GM23338 (cell line): ENCODE data around the gene ANKRD65. TPM values are rescaled to one million over a fixed set of nuclear protein-coding genes. Genes with fewer than 3 reads are reported as not detected.
A peak's percentile ranks its signal among the peaks of the same experiment; 100 is the strongest.
"Not testable (repeated sequence)": the region's sequence is repeated elsewhere in the genome, so short reads cannot be mapped to it uniquely, and the experiment has no call there.

Source experiments
- ATAC-seq: fragments of 200-7000 bp; cut with Tn5 transposase; 3 replicates; pipeline ENCODE4 v1.9.1; 2020
- DNase-seq: peaks from one replicate; pipeline ENCODE4 v3.0.0-alpha.2; 2015; ENCODE audit warnings: low spot score
- H2AFZ ChIP-seq: fragments of 200-600 bp; sonication (generic); 2 replicates; pipeline ENCODE4 v1.8.0; 2016; ENCODE audit warnings: antibody characterized with exemption, mild to moderate bottlenecking, moderate library complexity
- H3F3A ChIP-seq: fragments of 200-600 bp; sonication (generic); replicated peaks from 2 replicates; pipeline ENCODE4 v1.8.0; 2017; ENCODE audit warnings: antibody characterized with exemption, mixed run types, low read depth
- H3K27ac ChIP-seq: fragments of 200-600 bp; sonication (generic); 2 replicates; pipeline ENCODE4 v1.6.1; 2016; ENCODE audit warnings: low read depth
- H3K27me3 ChIP-seq: fragments of 200-600 bp; sonication (generic); 2 replicates; pipeline ENCODE4 v1.8.0; 2016; ENCODE audit warnings: mild to moderate bottlenecking, mixed run types, moderate library complexity; ENCODE audit not compliant: insufficient read depth
- H3K36me3 ChIP-seq: fragments of 200-600 bp; sonication (generic); 2 replicates; pipeline ENCODE4 v1.8.0; 2016; ENCODE audit warnings: mild to moderate bottlenecking; ENCODE audit not compliant: insufficient read depth
- H3K4me1 ChIP-seq: fragments of 200-600 bp; sonication (generic); 2 replicates; pipeline ENCODE4 v1.8.0; 2016; ENCODE audit warnings: mild to moderate bottlenecking, moderate library complexity; ENCODE audit not compliant: insufficient read depth
- H3K4me2 ChIP-seq: fragments of 200-600 bp; sonication (generic); 2 replicates; pipeline ENCODE4 v1.7.1; 2017; ENCODE audit warnings: mixed run types
- H3K4me3 ChIP-seq: fragments of 200-600 bp; sonication (generic); 2 replicates; pipeline ENCODE4 v1.6.1; 2016; ENCODE audit warnings: mixed run types
- H3K79me2 ChIP-seq: fragments of 200-600 bp; sonication (generic); replicated peaks from 2 replicates; pipeline ENCODE4 v1.8.0; 2017; ENCODE audit warnings: mild to moderate bottlenecking; ENCODE audit not compliant: insufficient read depth
- H3K9me2 ChIP-seq: fragments of 200-600 bp; sonication (generic); 2 replicates; pipeline ENCODE4 v1.8.0; 2017; ENCODE audit not compliant: insufficient read depth
- H4K20me1 ChIP-seq: fragments of 200-600 bp; sonication (generic); replicated peaks from 2 replicates; pipeline ENCODE4 v1.8.0; 2017; ENCODE audit warnings: mild to moderate bottlenecking; ENCODE audit not compliant: insufficient read depth
- H3K27ac Mint-ChIP-seq: 2 replicates; pipeline ENCODE4 v1.8.0; 2020; ENCODE audit warnings: inconsistent platforms, mild to moderate bottlenecking, moderate library complexity, mixed read lengths
- H3K27me3 Mint-ChIP-seq: 3 replicates; pipeline ENCODE4 v1.8.0; 2022; ENCODE audit warnings: low read depth, mild to moderate bottlenecking, moderate library complexity, mixed read lengths, inconsistent platforms; ENCODE audit not compliant: insufficient read depth, poor library complexity
- H3K36me3 Mint-ChIP-seq: 3 replicates; pipeline ENCODE4 v1.8.0; 2021; ENCODE audit warnings: low read depth, mild to moderate bottlenecking, inconsistent platforms, moderate library complexity, mixed read lengths
- H3K4me1 Mint-ChIP-seq: 3 replicates; pipeline ENCODE4 v1.8.0; 2020; ENCODE audit warnings: mild to moderate bottlenecking, inconsistent platforms, mixed read lengths
- H3K4me3 Mint-ChIP-seq: 3 replicates; pipeline ENCODE4 v1.8.0; 2021; ENCODE audit warnings: moderate library complexity, mild to moderate bottlenecking, inconsistent platforms, mixed read lengths
- H3K9me3 Mint-ChIP-seq: 3 replicates; pipeline ENCODE4 v1.8.0; 2020; ENCODE audit warnings: moderate library complexity, mild to moderate bottlenecking, inconsistent platforms, mixed read lengths
- CREB1 ChIP-seq: fragments of 250-450 bp; sonication (Bioruptor Pico); IDR thresholded peaks from 2 replicates; pipeline ENCODE4 v1.5.0; 2020; ENCODE audit warnings: low read depth, mild to moderate bottlenecking, moderate library complexity
- CTCF ChIP-seq, 2 experiments: fragments of 200-600 bp in 1 of 2; sonication (generic) in 1 of 2; conservative IDR thresholded peaks; 2 replicates each; pipeline versions ENCODE4 v1.5.1 to v1.6.1; 2016 to 2017; ENCODE audit warnings: antibody characterized with exemption in 2 of 2, low read depth in 2 of 2, mild to moderate bottlenecking in 2 of 2, moderate library complexity in 1 of 2
- ETS1 ChIP-seq: IDR thresholded peaks from 2 replicates; pipeline ENCODE4 v1.6.1; 2016; ENCODE audit warnings: antibody characterized with exemption
- EZH2 ChIP-seq: fragments of 200-600 bp; sonication (generic); IDR thresholded peaks from one replicate; pipeline ENCODE4 v1.8.0; 2017; ENCODE audit warnings: antibody characterized with exemption, mild to moderate bottlenecking, low read depth; ENCODE audit not compliant: unreplicated experiment
- EZH2phosphoT487 ChIP-seq: fragments of 200-600 bp; sonication (generic); IDR thresholded peaks from one replicate; pipeline ENCODE4 v1.8.1; 2018; ENCODE audit warnings: antibody characterized with exemption; ENCODE audit not compliant: unreplicated experiment
- JUNB ChIP-seq: IDR thresholded peaks from one replicate; pipeline ENCODE4 v1.6.1; 2016; ENCODE audit warnings: antibody characterized with exemption; ENCODE audit not compliant: unreplicated experiment
- REST ChIP-seq: IDR thresholded peaks from one replicate; pipeline ENCODE4 v1.6.1; 2018; ENCODE audit warnings: antibody characterized with exemption; ENCODE audit not compliant: unreplicated experiment
- STAT1 ChIP-seq: IDR thresholded peaks from one replicate; pipeline ENCODE4 v1.6.1; 2016; ENCODE audit warnings: antibody characterized with exemption; ENCODE audit not compliant: unreplicated experiment
- polyA plus RNA-seq: library from polyadenylated mRNA; unstranded; fragments of >200 nt; fragmentation: Nextera tagmentation; extraction: Ambion mirVana; gene quantifications from 2 replicates; pipeline ENCODE4 v1.2.1, GENCODE V29; 2016
- total RNA-seq: library from RNA; depleted of rRNA; stranded (reverse); fragments of >200 nt; shearing (Covaris generic); gene quantifications from 2 replicates; pipeline ENCODE4 v1.2.3, GENCODE V29; 2014

Gene ANKRD65
- total and polyA plus RNA-seq, 2 experiments from 2014 or later: 1.6 to 1.7 TPM

- not testable (repeated sequence) for H3K4me3 Mint-ChIP-seq, H3K4me3 ChIP-seq, H3K27me3 ChIP-seq, H3K36me3 ChIP-seq, H3K4me1 Mint-ChIP-seq, H3K27ac Mint-ChIP-seq, H3K9me3 Mint-ChIP-seq, H3F3A ChIP-seq, DNase-seq, H3K9me2 ChIP-seq, H3K36me3 Mint-ChIP-seq, H3K4me2 ChIP-seq, H2AFZ ChIP-seq, H3K79me2 ChIP-seq, H3K27me3 Mint-ChIP-seq, H3K27ac ChIP-seq, H3K4me1 ChIP-seq, H4K20me1 ChIP-seq
- peak; percentile 24; the same call in 2 of the 3 replicates for ATAC-seq
Observed at GRCh38 chr1:1454286-1455056, 33.4 kb upstream of the ANKRD65 start.

GRCh38 chr1:1452882-1453281 is 31.8 kb upstream of the ANKRD65 start:
- Histone ChIP-seq H3K4me1 (no peaks in the 10 kb centered on the region), H3K27ac (no peak overlapping the region), H3K4me3 (no peak overlapping the region), H3K79me2 (no peaks in the 10 kb centered on the region), H3K36me3 (no peaks in the 10 kb centered on the region), H3K27me3 (no peaks in the 10 kb centered on the region), H3K9me2 (no peaks in the 10 kb centered on the region), H3F3A (no peaks in the 10 kb centered on the region), H2AFZ (no peak overlapping the region), H3K4me2 (no peak overlapping the region), H4K20me1 (no peaks in the 10 kb centered on the region)
- Mint-ChIP-seq H3K4me3 (no peak overlapping the region), H3K9me3 (no peaks in the 10 kb centered on the region), H3K4me1 (no peaks in the 10 kb centered on the region), H3K27me3 (peaks cover 4% of the 10 kb centered on the region), H3K36me3 (no peaks in the 10 kb centered on the region), H3K27ac (no peak overlapping the region)
- DNase-seq (no peak), ATAC-seq (no peak)
- TF ChIP-seq CTCF (conservative IDR thresholded peaks at IDR 0.05; ENCODE audit: low read depth in 2 of 2): peak in 1 of 2 experiments; percentile 10; a peak in 1 of 4 replicates
- no peak for TF ChIP-seq EZH2
- no peak for TF ChIP-seq JUNB
- TF ChIP-seq REST: no peak
- TF ChIP-seq CREB1: no peak
- TF ChIP-seq STAT1: no peak
- no peak for TF ChIP-seq EZH2phosphoT487
- TF ChIP-seq ETS1: no peak

GRCh38 chr1:1452365-1452739 is 31.3 kb upstream of the ANKRD65 start:
- not testable (repeated sequence) for H2AFZ ChIP-seq, H3F3A ChIP-seq, H3K27me3 Mint-ChIP-seq, H3K4me1 Mint-ChIP-seq, H3K9me2 ChIP-seq, H3K4me3 Mint-ChIP-seq, H3K27ac ChIP-seq, H3K79me2 ChIP-seq, DNase-seq, H3K36me3 ChIP-seq, H3K9me3 Mint-ChIP-seq, H3K4me1 ChIP-seq, ATAC-seq, H4K20me1 ChIP-seq, H3K4me3 ChIP-seq, H3K27me3 ChIP-seq, H3K36me3 Mint-ChIP-seq, H3K27ac Mint-ChIP-seq, H3K4me2 ChIP-seq
